ACHN (cell line): ENCODE results near the gene ITIH4.
A peak's percentile ranks its signal among the peaks of the same experiment; 100 is the strongest.
"Not testable (repeated sequence)": the region's sequence is repeated elsewhere in the genome, so short reads cannot be mapped to it uniquely, and the experiment has no call there.

Source experiments
- DNase-seq: peaks from one replicate; pipeline ENCODE4 v3.0.0-alpha.2; 2015
- in situ Hi-C: cut with HindIII; loops from 2 replicates; pipeline ENCODE4 v1.10.0; 2017; ENCODE audit warnings: low sequenced_read_pairs, low pct_ligation_motif_present, low pct_unique_long_range_greater_than_20kb

The ITIH4 gene

DNA sequence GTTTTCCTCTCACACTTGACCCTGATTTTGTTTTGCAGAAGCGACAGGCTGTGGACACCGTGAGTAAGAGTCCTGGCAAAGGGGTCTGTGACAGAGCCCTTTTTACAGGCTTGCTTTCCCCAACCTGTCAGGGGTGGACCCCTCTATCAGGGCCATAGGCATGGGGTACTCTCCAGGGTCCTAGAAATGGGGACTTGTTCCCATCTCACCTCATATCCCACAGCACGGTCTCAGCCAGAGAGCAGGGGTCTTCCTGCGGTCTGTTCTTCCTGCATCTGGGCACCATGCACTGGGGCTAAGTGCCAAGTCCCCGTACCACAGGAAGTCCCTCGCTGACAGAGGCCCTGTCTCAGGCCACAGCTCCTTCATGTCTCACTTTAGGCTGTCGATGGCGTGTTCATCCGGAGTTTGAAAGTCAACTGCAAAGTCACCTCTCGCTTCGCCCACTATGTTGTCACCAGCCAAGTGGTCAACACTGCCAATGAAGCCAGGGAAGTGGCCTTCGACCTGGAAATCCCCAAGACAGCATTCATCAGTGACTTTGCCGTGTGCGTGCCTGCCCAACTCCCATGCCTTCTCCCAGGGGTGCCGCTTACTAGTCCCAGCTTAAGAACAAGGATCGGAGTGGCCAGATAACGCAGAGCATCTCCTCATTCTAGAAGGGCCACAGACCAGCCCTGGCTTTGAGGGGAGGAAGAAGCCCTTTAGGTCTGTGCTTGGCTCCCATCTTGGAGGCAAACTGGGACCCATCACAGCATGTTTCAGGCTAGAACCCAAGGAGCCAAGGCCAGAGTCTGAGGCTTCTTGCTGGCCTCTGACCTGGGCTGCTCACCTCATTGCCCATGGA, 52.3 kb downstream of the ITIH4 start:
- in situ Hi-C loops = no loop called here
- no peak for DNase-seq

GRCh38 chr3:52777127-52777958, 53.1 kb downstream of the ITIH4 start, which contains the start of gene ITIH1:
TSS of gene ITIH1 (plus strand) at chr3:52777599. CDS start at chr3:52777616, 17 bp downstream.
- in situ Hi-C loops = no loop called here
- no peak for DNase-seq

- DNase-seq, in situ Hi-C loops: not testable (repeated sequence)
Measured at GRCh38 chr3:52776486-52776885, 54.0 kb downstream of the ITIH4 start.

DNA sequence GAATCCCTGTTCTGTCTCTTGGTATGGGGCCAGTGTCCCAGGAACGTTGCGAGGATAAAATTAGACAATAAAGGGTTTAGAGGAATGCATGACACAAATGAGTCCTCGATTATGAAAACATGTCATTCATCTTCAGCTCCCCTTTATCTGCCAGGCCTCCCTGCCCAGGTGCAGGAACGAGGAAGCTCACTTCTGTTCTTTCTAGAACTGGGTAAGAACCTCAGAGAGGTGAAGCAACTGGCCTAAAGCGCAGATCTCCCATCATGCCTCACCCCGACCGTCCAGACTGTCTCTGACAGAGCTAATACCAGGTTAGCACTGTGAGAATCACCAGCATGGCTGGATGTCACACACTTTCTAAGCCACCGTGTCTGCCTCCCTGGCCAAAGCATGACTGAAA, 54.6 kb downstream of the ITIH4 start:
- in situ Hi-C loops = no loop called here
- no peak for DNase-seq

DNA sequence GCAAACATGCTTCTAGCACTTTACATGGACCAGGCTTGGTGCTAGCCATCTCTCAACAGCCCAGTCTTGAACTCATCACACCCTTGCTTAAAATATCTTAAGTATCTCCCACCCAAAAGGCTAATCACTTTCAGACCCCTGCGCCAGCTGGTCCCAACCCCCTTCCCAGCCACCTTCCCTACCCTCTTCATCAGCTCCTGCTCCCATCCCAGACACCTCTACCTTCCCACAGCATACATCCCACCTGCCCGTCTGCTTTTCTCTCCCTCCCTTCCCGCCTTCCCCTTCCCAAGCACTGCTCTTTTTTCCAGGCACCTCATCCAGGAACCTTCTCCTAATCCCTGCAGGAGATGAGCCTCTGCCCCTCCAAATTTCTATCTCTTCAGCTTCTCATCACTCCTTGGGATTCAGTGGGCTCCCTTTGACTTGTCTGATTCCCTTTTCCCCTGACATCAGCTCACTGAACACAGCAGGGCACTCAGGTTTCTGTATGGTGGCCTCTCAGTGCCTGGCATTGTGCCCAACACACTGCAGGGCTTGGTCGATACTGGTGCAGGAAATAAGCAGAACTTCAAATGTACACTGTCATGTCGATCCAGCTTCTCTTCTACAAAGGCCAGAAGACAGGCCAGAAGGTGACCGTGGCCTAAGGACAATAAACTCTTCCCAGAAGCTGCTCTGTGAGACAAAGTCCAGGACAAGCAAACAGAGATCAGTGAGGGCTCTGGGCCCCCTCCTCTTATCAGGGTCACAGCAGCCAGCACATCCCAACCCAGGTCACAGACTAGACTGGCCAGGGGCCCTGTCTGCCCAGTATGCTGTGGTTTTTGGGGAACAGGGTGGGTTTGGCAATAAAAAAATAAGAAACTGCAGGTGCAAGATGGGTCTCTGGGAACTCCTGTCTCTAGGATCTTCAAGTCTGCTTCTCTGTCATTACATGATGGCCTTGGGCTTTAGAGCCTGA, 55.3 kb downstream of the ITIH4 start:
- in situ Hi-C loops = no loop called here
- DNase-seq = no peak

DNA sequence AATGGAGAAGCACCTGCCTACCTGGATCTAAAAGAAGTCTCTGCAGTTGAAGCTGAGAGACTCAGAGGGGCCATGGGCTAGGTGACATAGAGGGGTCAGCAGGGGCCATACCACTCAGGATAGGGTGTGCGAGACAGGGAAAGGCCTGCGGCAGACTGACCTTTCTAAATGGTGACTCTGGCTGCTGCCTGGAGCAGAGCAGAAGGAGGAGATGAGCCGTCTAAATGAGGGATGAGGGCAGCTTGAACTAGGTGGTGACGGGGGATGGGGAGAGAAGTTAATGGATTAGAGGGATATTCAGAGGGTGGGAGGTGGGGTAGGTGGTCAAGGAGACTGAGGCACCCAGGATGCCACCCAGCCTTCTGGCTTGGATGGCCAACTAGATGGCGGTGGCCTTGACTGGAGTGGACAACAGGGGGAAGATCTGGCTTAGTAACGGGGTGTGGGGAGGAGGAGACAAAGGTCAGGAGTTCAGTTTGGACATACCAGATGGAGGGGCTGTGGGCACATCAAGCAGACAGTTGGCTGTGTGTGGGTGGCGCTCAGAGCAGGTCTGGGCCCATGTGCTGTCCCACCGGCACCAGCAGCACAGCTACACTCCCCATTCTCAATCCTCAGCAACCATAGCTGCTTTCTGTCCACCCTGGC, 56.3 kb downstream of the ITIH4 start:
- no peak for DNase-seq
- in situ Hi-C loops = no loop called here

GRCh38 chr3:52773361-52774065, 57.0 kb downstream of the ITIH4 start:
- in situ Hi-C loops = no loop called here

DNA sequence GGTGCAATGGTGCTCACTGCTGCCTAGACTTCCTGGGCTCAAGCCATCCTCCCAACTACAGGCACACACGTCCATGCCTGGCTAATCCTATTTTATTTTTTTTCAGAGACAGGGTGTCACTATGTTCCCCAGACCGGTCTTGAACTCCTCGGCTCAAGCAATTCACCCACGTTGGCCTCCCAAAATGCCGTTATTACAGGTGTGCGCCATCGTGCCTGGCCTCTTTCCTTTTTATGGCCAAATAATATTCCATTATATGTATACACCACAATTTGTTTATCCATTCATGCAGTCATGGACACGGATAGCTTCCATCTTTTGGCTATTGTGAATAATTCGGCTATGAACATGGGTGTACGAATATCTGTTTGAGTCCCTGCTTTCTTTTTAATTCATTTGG, 58.8 kb downstream of the ITIH4 start:
- in situ Hi-C loops = no loop called here
- no peak for DNase-seq

More at GRCh38 chr3:52773361-52774065, 57.0 kb downstream of the ITIH4 start:
- DNase-seq = no peak

DNA sequence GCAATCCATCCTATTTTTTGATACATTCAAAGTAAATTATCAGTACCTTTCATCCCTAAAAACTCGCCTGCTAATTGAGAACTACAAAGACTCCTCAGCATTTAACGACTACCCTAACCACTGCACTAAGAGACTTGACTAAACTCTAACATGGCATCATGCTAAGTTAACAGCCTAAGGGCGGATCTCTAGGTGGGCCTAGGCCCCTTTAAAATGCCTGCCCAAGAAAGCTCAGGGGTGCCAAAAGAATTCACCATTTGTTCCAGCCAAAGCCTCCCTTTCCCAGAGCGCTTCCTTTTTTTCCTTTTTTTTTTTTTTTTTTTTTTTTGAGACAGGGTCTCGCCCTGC, 59.2 kb downstream of the ITIH4 start:
- in situ Hi-C loops = no loop called here
- DNase-seq = no peak

DNA sequence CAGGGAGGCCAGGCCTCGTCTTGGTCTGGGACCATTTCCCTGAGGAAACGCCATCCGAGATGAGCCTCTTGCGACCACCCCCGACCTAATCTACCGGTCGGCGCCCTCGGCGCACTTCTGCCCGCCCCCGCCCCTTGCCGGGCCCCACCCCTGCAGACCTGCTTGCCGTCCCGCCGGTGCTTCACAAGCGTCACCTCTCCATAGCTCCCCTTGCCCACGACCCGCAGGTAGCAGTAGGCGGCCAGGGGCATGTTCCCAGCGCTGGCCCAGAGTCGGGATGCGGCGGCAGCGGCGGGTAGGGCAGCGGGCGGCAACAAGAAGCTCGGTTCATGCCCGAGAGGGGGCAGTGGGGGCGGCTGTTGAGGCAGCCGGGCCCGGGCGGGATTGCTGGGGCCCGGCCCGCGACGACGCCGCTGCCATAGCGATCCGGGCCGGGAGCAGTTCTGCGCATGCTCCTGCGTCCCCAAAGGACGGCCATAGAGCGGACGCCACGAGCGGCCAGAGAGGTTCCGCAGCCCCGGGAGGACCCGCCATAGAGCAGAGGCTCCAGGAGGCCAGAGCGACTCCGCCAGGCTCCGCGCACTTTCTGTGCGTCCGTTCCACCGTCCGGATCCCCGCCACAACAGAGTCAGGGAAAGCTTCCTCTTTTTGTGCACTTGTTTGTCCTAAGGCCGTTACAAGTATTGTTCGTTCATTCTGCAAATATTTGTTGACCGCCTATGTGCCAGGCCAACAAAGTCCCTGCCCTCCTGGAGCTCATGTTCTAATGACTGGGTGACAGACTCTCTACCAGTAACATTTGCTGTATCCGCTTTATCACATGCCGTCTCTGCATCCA, 59.8 kb downstream of the ITIH4 start, which contains the start of gene NEK4:
Gene NEK4 (minus strand): TSS at position 445 of the 838 bp plus-strand sequence. CDS start 194 bp downstream, at position 251.
- DNase-seq = peak; percentile 86
- in situ Hi-C loops = no loop called here

DNA sequence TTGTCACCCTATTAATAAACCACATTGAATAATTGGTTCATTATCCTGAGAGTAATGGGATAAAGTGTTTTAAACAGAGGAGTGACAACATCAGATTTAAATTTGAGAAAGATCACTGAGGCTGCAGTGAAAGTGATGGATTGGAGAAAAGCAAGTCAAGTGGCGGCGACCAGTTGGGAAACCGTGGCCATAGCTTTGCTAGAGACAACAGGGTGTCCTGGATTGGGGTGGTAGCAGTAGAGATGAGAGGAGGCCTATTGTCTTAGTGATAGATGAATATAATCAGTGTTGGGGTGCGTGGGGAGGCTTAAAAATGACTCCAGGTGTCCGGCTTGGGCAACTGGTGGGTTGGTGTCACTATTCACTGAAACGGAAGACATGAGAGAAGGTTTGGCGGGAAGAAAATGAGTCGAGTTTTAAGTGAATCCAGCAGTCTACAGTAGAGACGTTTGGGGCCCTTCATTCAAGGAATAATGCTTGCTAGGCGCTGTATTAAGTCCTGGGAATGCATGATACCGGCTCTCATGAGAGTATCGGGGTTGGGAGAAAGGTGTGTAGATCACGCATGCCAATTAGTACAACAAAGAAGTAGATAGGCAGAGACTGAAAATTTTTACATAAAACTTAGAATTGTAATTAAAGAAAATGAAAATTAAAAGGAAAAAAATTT, 60.6 kb downstream of the ITIH4 start:
- DNase-seq = peak; percentile 3

GRCh38 chr3:52763466-52763865, 67.0 kb downstream of the ITIH4 start:
- no peak for DNase-seq
- in situ Hi-C loops = no loop called here

More for the DNA sequence above, 60.6 kb downstream of the ITIH4 start:
- in situ Hi-C loops = no loop called here
